GM12874 (cell line): ENCODE measurements around the gene CDK5RAP2.

Experiments used
- CTCF ChIP-seq: IDR thresholded peaks from 2 replicates; pipeline ENCODE4 v1.5.1; 2011; ENCODE audit warnings: low read depth, mild to moderate bottlenecking, control low read depth, low read length, moderate library complexity; ENCODE audit not compliant: insufficient read depth

Gene CDK5RAP2

DNA sequence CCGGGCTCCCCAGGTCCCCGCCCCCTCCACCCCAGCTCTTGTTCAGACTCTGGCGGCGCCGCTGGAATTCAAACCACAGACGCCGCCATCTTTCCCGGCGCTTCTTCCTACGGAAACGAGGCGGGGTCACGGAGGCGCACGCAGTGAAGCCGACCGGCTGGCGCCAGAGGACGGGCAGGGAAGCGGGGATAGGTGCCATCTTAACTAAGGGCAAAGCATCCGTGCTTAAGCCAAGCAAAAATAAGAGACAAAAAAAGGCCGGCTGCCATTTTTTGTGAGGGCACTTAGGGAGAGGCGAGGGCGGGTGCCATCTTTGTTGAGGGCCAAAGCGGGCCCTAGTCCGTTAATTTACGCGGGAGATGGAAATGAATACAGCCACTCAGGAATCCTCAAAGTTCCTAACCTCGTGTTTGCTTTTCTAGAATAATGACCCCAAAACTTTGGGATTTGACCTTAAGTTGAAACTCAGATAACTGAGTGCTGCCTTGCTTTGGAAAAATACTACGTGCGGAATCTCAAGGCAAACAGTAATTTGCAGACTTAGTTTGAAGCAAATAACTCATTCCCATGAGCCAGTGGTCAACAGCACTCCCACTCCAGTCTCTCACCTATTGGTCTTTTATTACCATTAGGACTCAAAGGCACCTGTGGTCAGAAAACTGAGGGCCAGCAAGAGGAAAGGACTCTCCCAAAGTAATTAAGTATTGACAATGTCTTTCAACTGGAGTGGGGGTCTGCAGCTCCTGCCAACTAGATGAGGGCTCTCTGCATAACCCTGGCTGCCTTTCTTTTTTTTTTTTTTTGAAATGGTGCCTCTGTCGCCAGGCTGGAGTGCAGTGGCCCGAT is at the start of gene CDK5RAP2:
CDK5RAP2 (minus strand) TSS at position 117 of the 846 bp plus-strand sequence. CDS start 189 bp downstream, outside the sequence.
- no peak for TF ChIP-seq CTCF

DNA sequence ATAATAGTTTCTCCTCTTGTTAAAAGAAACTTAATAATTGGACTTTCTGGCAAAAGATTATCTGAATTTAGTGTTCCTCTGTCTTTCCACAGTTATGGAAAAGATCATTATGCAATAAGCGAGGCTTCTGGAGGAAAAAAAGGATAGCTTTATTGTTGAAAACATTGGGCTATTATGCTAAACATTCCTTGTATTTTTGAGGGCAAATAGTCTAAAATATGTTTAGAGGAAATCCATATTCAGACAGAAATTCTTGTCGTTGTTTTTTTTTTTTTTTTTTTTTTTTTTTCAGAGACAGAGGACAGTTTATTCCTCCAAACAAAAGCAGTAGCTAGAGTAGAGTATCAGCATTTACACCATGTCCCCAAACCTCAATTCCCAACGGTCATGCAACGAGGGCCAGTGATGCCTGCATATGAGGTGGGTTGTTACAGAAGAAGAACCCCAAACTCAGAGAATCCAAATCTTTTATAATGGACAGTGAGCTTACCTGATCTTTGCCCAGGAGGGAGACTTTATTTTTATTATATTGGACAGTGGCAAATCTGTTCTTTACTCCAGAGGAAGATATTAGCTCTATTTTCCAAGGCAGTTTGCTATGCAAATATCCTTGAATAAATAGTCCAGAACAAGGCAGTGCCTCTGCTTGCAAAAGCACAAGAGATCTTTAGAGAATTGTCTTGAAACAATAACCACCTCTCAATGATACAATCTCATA is 48.4 kb upstream of the CDK5RAP2 start:
- no peak for TF ChIP-seq CTCF

DNA sequence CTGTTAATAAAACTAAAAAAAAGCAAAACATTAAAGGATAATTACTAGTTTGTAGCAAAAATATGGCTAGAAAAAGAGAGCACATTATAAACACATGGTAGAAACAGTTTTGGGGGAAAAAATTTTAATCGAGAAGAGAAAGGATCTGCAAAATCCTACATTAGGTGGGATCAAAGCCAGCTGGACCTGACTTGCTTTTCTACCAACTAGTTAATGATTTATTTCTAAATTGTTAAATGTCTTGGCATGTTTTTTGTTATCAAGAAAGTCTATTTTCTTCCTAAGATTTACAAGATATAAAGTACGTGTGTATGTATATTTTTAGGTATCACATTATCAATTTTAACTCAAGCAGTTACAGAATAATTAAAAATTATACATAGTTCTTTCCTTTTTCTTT is 47.1 kb upstream of the CDK5RAP2 start:
- TF ChIP-seq CTCF: no peak

DNA sequence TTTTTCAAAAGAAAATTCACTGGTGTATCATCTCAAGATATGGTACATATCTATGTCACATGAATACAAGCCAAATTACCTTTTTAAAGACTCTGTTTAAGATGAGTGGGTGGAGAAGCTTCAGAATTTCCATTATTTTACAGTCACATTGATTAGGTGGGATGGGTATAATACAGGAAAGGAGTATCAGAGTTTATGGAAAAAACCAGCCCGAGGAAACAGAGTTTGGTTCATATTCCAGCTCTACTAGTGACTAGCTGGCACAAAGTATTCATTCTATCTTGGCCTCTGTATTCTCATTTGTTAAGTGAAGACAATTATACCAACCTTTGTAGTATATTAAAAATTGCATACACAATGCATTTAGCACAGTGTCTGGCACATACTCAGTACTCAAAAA is 46.5 kb upstream of the CDK5RAP2 start:
- TF ChIP-seq CTCF: no peak

DNA sequence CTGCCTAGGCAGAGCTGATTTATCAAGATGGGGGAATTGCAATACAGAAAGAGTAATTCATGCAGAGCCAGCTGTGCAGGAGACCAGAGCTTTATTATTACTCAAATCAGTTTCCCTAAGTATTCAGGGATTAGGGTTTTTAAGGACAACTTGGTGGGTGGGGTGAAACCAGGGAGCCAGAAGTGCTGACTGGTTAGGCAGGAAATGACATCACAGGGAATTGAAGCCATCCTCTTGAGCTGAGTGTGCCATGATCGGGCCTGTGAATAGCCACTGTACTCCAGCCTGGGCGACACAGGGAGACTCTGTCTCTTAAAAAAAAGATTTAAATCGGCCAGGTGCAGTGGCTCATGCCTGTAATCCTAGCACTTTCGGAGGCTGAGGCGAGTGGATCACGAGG is 45.3 kb upstream of the CDK5RAP2 start:
- TF ChIP-seq CTCF: no peak

- TF ChIP-seq CTCF: no peak
These were observed 42.8 kb upstream of the CDK5RAP2 start for GRCh38 chr9:120622790-120623189.

GRCh38 chr9:120621941-120622340 is 42.0 kb upstream of the CDK5RAP2 start:
- no peak for TF ChIP-seq CTCF
